ENCODE measurements around the gene DNER. TPM values are rescaled to one million over a fixed set of nuclear protein-coding genes. Genes with fewer than 3 reads are reported as not detected.

Gene DNER
- total RNA-seq, 1 experiment from 2014 or later = 3.7 TPM

DNA sequence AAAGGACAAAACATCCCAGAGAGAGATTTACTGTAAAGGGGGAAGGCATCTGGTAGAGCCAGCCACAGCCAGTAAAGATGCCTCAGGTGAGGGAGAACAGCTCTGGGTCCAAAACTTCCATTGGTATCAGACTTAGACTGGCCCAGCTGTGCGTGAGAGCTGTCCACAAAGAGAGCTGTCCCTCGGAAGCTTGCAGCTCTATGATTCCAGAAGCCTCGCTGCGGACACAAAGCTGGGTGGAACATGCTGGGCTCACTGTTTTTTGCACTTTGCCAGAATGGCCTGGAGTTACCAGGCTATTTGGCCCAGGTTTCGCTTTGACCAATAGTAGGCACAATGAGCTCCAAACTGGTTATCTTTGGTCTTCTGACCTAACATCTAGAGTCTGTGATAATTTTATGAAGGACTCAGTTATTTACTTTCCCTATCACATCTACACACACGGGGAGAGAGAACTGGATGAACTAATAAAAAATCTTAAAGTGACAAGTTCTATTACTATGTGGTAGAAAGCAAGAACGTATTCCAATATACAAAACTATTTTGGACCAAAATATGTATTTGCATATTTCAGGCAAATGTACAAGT lies 101.9 kb downstream of the DNER start (continued):
- TF ChIP-seq, protein P1, sequence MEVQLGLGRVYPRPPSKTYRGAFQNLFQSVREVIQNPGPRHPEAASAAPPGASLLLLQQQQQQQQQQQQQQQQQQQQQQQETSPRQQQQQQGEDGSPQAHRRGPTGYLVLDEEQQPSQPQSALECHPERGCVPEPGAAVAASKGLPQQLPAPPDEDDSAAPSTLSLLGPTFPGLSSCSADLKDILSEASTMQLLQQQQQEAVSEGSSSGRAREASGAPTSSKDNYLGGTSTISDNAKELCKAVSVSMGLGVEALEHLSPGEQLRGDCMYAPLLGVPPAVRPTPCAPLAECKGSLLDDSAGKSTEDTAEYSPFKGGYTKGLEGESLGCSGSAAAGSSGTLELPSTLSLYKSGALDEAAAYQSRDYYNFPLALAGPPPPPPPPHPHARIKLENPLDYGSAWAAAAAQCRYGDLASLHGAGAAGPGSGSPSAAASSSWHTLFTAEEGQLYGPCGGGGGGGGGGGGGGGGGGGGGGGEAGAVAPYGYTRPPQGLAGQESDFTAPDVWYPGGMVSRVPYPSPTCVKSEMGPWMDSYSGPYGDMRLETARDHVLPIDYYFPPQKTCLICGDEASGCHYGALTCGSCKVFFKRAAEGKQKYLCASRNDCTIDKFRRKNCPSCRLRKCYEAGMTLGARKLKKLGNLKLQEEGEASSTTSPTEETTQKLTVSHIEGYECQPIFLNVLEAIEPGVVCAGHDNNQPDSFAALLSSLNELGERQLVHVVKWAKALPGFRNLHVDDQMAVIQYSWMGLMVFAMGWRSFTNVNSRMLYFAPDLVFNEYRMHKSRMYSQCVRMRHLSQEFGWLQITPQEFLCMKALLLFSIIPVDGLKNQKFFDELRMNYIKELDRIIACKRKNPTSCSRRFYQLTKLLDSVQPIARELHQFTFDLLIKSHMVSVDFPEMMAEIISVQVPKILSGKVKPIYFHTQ (CRISPR knock-in tag; IDR thresholded peaks at IDR 0.05) = no peak
- TF ChIP-seq ZNF219 (CRISPR knock-in tag; IDR thresholded peaks at IDR 0.05; ENCODE audit: borderline replicate concordance) = no peak

DNA sequence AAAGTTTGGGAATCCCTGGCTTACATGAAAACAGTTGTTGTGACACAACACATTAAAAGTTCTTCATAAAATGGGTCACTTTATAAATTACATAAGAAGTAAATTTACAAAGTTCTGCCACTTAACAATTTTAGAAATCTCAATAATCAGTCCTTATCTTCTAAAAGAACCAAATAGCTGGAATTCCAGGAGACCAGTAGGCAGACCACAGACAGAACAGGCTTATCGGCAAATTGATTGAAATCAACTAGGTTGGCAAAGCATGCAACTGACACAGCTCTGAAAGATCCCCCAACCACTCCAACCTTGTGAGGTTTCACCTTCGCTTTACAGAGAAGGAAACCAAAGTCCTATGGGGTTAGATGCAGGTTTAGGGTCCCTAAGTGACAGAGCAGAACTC lies 103.0 kb downstream of the DNER start:
- no peak overlapping the region for H3K27ac Mint-ChIP-seq
- H3K36me3 Mint-ChIP-seq = no peaks in the 10 kb centered on the region
- CTCF ChIA-PET = no interaction called here
- DNase-seq (ENCODE audit: low spot score) = no peak
- TF ChIP-seq, protein P2, sequence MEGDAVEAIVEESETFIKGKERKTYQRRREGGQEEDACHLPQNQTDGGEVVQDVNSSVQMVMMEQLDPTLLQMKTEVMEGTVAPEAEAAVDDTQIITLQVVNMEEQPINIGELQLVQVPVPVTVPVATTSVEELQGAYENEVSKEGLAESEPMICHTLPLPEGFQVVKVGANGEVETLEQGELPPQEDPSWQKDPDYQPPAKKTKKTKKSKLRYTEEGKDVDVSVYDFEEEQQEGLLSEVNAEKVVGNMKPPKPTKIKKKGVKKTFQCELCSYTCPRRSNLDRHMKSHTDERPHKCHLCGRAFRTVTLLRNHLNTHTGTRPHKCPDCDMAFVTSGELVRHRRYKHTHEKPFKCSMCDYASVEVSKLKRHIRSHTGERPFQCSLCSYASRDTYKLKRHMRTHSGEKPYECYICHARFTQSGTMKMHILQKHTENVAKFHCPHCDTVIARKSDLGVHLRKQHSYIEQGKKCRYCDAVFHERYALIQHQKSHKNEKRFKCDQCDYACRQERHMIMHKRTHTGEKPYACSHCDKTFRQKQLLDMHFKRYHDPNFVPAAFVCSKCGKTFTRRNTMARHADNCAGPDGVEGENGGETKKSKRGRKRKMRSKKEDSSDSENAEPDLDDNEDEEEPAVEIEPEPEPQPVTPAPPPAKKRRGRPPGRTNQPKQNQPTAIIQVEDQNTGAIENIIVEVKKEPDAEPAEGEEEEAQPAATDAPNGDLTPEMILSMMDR (IDR thresholded peaks at IDR 0.05) = no peak
- TF ChIP-seq FOXP1 (CRISPR knock-in tag; IDR thresholded peaks at IDR 0.05; ENCODE audit: borderline replicate concordance) (no peak), ZNF219 (CRISPR knock-in tag; IDR thresholded peaks at IDR 0.05; ENCODE audit: borderline replicate concordance) (no peak), SMAD3 (CRISPR knock-in tag; IDR thresholded peaks at IDR 0.05; ENCODE audit: borderline replicate concordance) (no peak), ETV6 (CRISPR knock-in tag; IDR thresholded peaks at IDR 0.05) (no peak), HMGA2 (CRISPR knock-in tag; IDR thresholded peaks at IDR 0.05) (no peak), ZBTB21 (CRISPR knock-in tag; IDR thresholded peaks at IDR 0.05; ENCODE audit: borderline replicate concordance) (no peak), GABPB1 (CRISPR knock-in tag; IDR thresholded peaks at IDR 0.05) (no peak), ELF4 (CRISPR knock-in tag; IDR thresholded peaks at IDR 0.05; ENCODE audit: low read depth) (no peak), NFYB (CRISPR knock-in tag; conservative IDR thresholded peaks at IDR 0.05; ENCODE audit: low read depth) (no peak), IRF2 (CRISPR knock-in tag; IDR thresholded peaks at IDR 0.05; ENCODE audit: borderline replicate concordance, low read depth) (no peak), GRHL2 (CRISPR knock-in tag; IDR thresholded peaks at IDR 0.05; ENCODE audit: insufficient replicate concordance, severe bottlenecking) (no peak), NFATC4 (CRISPR knock-in tag; IDR thresholded peaks at IDR 0.05) (no peak), ZNF396 (CRISPR knock-in tag; IDR thresholded peaks at IDR 0.05; ENCODE audit: borderline replicate concordance) (no peak)
- TF ChIP-seq, protein P3, sequence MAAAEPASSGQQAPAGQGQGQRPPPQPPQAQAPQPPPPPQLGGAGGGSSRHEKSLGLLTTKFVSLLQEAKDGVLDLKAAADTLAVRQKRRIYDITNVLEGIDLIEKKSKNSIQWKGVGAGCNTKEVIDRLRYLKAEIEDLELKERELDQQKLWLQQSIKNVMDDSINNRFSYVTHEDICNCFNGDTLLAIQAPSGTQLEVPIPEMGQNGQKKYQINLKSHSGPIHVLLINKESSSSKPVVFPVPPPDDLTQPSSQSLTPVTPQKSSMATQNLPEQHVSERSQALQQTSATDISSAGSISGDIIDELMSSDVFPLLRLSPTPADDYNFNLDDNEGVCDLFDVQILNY (CRISPR knock-in tag; IDR thresholded peaks at IDR 0.05) = no peak
- TF ChIP-seq, protein P4, sequence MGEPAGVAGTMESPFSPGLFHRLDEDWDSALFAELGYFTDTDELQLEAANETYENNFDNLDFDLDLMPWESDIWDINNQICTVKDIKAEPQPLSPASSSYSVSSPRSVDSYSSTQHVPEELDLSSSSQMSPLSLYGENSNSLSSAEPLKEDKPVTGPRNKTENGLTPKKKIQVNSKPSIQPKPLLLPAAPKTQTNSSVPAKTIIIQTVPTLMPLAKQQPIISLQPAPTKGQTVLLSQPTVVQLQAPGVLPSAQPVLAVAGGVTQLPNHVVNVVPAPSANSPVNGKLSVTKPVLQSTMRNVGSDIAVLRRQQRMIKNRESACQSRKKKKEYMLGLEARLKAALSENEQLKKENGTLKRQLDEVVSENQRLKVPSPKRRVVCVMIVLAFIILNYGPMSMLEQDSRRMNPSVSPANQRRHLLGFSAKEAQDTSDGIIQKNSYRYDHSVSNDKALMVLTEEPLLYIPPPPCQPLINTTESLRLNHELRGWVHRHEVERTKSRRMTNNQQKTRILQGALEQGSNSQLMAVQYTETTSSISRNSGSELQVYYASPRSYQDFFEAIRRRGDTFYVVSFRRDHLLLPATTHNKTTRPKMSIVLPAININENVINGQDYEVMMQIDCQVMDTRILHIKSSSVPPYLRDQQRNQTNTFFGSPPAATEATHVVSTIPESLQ (CRISPR knock-in tag; IDR thresholded peaks at IDR 0.05) = no peak
- TF ChIP-seq, protein P5, sequence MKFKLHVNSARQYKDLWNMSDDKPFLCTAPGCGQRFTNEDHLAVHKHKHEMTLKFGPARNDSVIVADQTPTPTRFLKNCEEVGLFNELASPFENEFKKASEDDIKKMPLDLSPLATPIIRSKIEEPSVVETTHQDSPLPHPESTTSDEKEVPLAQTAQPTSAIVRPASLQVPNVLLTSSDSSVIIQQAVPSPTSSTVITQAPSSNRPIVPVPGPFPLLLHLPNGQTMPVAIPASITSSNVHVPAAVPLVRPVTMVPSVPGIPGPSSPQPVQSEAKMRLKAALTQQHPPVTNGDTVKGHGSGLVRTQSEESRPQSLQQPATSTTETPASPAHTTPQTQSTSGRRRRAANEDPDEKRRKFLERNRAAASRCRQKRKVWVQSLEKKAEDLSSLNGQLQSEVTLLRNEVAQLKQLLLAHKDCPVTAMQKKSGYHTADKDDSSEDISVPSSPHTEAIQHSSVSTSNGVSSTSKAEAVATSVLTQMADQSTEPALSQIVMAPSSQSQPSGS (CRISPR knock-in tag; IDR thresholded peaks at IDR 0.05; ENCODE audit: borderline replicate concordance, low read depth) = no peak
- TF ChIP-seq, protein P6, sequence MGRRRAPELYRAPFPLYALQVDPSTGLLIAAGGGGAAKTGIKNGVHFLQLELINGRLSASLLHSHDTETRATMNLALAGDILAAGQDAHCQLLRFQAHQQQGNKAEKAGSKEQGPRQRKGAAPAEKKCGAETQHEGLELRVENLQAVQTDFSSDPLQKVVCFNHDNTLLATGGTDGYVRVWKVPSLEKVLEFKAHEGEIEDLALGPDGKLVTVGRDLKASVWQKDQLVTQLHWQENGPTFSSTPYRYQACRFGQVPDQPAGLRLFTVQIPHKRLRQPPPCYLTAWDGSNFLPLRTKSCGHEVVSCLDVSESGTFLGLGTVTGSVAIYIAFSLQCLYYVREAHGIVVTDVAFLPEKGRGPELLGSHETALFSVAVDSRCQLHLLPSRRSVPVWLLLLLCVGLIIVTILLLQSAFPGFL (CRISPR knock-in tag; IDR thresholded peaks at IDR 0.05; ENCODE audit: borderline replicate concordance) = no peak
- TF ChIP-seq, protein P7, sequence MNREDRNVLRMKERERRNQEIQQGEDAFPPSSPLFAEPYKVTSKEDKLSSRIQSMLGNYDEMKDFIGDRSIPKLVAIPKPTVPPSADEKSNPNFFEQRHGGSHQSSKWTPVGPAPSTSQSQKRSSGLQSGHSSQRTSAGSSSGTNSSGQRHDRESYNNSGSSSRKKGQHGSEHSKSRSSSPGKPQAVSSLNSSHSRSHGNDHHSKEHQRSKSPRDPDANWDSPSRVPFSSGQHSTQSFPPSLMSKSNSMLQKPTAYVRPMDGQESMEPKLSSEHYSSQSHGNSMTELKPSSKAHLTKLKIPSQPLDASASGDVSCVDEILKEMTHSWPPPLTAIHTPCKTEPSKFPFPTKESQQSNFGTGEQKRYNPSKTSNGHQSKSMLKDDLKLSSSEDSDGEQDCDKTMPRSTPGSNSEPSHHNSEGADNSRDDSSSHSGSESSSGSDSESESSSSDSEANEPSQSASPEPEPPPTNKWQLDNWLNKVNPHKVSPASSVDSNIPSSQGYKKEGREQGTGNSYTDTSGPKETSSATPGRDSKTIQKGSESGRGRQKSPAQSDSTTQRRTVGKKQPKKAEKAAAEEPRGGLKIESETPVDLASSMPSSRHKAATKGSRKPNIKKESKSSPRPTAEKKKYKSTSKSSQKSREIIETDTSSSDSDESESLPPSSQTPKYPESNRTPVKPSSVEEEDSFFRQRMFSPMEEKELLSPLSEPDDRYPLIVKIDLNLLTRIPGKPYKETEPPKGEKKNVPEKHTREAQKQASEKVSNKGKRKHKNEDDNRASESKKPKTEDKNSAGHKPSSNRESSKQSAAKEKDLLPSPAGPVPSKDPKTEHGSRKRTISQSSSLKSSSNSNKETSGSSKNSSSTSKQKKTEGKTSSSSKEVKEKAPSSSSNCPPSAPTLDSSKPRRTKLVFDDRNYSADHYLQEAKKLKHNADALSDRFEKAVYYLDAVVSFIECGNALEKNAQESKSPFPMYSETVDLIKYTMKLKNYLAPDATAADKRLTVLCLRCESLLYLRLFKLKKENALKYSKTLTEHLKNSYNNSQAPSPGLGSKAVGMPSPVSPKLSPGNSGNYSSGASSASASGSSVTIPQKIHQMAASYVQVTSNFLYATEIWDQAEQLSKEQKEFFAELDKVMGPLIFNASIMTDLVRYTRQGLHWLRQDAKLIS (CRISPR knock-in tag; IDR thresholded peaks at IDR 0.05; ENCODE audit: borderline replicate concordance) = no peak
- H3K4me3 Mint-ChIP-seq = no peak overlapping the region
- no peak for ATAC-seq
- H3K4me1 Mint-ChIP-seq = no peaks in the 10 kb centered on the region
- H3K27me3 Mint-ChIP-seq (ENCODE audit: low read depth) = no peaks in the 10 kb centered on the region
- POLR2A ChIA-PET = no interaction called here
- H3K9me3 Mint-ChIP-seq = no peaks in the 10 kb centered on the region

Data from WTC11 (cell line).